HTERT RPE-1 (cell line): Measurements from ENCODE around the gene ZNF609.
"Not testable (repeated sequence)": the region's sequence is repeated elsewhere in the genome, so short reads cannot be mapped to it uniquely, and the experiment has no call there.

Experiments used
- in situ Hi-C: fragments of 300-500 bp; cut with MboI; formaldehyde crosslinking; loops from 4 replicates; pipeline ENCODE4 v1.14.3; 2020; ENCODE audit warnings: low sequenced_read_pairs

Gene ZNF609

GRCh38 chr15:64618540-64618939 lies 158.2 kb downstream of the ZNF609 start:
- in situ Hi-C loops: no loop called here

DNA sequence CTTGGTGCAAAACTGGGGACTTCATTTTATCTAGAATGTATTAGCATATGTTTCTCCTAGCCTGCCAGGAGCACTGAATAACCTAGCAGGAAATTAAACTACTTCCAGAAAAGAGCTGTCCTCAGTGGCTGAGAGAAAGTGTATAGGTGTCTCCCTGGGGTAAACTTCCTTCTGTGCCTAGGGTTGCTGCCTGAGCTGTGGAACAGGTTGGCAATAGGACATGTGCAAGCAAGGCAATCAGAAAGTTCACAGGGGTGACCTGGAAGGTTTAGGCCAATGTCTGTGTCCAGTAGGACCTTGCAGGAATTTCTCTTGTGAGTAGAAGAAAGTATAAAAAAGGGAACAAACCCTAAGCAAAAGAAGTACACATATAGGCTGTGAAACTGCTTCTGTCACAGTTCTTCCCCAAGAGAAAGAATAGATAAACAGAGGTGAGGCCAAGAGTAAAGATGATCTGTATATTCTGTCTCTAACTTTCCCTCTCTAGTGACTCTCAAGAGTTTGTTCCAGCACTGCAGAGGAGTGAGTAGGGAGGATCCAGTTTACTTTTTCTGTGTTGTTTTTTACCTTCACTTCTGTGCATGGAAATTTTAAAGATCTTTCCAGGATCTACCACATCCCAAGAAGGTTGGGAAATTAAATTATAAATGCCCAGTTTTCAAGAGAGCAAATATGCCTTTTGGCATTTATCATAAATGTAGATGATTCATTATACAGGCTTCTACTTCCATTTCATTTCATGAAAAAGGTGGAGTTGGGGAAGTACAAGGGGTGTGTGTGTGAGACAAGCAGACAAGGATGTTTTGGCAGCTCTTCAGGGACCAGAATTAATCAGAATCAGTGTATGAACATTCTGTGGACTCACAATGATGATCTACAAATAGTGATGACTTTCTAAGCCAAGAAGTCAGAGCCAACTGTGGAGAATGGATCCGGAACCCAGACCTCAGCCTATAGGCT lies 159.8 kb downstream of the ZNF609 start:
- in situ Hi-C loops: no loop called here

DNA sequence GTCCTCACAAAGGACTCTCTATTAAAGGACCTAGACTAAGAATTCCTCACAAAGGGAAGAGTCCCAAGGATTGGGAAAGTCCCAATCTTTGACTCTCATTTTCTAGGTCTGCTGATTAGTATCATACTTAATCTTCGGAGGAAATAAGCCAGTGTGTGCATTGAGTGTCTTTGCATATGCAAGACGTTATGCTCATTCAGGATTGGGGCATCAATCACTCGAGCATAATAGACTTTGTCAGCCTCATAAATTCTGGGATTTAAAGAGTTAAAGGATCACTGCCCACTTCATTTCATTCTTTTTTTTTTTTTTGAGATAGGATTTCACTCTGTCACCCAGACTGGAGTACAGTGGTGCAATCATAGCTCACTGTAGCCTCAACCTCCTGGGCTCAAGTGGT lies 160.7 kb downstream of the ZNF609 start:
- in situ Hi-C loops: no loop called here

DNA sequence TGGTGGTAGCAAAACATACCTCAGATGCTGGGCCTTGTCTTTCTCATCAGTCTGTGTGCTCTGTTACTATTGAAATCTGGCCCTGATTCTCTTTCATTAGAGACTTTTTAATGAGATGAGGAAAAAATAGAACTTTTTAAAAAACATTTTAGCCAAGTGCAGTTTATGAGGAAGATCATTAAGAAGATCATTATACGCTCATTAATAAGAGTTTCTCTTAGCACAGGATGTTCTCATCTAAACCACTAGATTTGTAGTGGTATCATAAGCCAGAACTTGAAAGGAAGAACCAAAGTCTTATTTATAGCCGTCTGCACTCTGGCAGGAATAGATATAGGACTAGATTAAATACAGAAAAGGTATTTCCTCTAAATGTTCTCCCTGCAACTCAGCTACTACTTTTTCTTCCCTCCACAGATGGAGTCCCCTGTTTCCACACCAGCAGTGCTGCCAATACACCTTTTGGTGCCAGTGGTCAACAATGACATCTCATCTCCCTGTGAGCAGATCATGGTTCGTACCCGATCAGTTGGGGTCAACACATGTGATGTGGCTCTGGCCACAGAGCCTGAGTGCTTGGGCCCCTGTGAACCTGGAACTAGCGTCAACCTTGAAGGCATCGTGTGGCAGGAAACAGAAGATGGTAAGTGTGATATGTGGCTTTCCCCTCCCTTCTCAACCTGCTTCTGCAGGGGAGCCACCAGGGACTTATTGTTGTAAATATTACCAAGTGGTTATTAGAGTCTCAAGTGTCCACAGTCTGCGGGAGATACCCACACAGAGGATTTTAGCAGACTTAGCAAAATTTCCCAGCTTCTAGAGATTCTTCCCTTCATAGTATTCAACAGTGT lies 162.3 kb downstream of the ZNF609 start:
- in situ Hi-C loops: no loop called here

DNA sequence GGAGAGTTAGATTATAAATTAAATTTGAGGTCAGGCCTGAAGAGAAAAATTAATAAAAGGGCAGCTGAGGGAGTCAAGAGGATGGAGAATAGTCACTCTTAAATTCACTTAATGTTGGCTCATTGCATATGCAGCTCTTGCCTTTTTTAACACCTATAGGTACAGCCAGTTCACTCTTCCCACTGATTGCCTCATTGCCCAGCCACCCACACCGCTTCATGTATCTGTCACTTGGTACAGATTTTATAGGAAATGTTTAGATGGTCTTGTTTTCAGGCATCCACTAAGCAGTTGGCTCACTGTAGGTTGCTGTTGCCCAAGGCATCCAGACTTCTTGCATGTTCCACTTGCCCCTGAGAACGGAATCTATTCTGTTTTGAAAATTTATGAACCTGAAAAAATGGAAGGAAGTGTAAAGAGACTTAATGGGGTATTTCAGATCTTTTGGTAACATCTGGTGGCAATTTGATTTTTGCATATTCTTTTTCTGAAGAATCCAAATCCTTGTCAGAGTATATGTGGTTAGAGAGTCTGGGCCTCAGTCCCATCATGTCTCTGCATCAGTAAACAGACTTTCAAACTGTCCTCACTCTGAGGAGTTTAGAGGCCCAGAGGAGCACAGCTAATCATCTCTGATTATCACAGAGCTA lies 163.1 kb downstream of the ZNF609 start:
- in situ Hi-C loops: no loop called here

DNA sequence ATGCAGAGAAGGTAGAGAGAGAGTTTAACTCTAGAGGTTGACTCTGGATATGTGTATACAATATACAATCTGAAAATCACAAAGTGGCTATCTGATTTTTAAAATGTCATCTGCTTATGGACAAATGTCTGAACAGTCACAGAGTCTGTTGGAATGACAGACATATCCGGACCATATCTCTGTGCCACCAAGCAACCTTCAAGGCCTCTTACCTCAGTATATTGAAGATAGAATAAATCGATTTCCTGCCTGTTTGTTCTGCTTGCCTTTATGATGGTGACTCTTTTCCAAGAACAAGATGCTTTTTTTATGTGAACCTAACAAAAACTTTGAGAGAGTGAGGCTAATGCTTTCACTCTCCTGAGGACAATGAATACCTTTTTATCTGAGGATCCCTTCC lies 163.9 kb downstream of the ZNF609 start:
- in situ Hi-C loops: no loop called here

GRCh38 chr15:64629063-64629462 lies 168.7 kb downstream of the ZNF609 start:
- in situ Hi-C loops: no loop called here

DNA sequence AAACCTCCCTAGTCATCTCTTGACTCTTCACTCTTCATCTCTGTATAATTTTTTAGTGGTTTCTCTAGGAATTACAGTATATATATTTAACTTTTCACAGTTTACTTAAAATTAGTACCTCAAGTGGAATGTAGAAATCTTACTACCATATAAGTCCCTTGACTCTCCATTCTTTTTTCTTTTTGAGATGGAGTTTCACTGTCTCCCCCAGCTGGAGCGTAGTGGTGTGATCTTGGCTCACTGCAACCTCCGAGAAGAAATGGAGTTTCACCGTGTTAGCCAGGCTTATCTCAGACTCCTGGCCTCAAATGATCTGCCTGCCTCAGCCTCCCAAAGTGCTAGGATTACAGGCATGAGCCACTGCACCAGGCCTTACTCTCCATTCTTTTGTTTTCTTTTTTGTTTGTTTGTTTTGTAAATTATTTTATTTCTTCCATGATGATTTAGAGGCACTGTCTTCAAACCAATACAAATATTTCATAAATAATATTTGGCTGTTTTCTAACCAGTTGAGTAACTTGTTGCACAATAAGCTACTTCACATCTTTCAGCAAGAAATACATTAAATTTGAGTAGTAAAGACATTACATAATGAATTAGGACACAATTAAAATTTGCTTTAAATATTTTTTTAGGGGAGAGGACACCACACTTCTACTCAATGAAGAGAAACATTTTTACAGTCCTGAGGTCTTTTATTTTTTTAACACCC lies 170.2 kb downstream of the ZNF609 start:
- in situ Hi-C loops: no loop called here

DNA sequence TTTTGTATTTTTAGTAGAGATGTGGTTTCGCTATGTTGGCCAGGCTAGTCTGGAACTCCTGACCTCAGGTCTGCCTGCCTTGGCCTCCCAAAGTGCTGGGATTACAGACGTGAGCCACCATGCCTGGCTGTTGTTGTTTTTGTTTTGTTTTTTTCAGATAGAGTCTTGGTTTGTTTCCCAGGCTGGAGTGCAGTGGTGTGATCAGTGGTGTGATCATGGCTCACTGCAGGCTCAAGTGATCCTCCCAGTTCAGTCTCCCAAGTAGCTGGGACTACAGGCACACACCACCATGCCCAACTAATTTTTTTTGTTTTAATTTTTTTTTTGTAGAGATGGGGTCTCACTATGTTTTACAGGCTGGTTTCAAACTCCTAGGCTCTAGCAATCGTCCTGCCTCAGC lies 172.3 kb downstream of the ZNF609 start:
- in situ Hi-C loops: not testable (repeated sequence)

DNA sequence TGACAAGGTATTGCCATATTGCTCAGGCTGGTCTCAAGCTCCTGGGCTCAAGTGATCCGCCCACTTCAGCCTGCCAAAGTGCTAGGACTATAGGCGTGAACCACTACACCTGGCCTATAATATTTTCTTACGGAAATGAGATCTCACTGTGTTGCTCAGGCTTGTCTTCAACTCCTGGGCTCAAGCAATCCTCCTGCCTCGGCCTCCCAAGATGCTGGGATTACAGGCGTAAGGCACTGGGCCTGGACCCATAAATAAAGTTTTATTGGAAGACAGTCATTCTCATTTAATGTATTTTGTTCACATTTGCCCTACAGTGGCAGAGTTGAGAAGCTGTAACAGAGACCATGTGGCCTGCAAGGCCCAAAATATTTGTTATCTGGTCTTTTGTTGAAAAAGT lies 173.0 kb downstream of the ZNF609 start:
- in situ Hi-C loops: no loop called here

DNA sequence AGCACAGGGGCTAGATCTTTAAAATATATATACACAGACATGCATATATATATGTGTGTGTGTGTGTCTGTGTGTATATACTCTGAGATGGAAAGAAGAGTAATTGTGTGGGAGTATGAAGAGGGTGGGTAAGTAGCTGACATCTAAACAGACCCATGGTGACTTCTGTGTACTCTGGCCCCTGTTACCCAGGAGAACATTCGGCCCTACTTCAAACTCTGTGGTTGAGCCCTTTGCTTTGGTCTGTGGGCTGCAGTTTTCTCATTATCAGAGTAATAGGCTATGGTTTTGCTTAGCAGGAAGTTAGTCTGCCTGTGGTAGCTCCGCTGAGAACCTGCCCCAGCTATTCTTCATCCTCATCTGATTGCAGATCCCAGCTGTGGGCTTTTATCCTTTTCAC lies 173.6 kb downstream of the ZNF609 start:
- in situ Hi-C loops: no loop called here

DNA sequence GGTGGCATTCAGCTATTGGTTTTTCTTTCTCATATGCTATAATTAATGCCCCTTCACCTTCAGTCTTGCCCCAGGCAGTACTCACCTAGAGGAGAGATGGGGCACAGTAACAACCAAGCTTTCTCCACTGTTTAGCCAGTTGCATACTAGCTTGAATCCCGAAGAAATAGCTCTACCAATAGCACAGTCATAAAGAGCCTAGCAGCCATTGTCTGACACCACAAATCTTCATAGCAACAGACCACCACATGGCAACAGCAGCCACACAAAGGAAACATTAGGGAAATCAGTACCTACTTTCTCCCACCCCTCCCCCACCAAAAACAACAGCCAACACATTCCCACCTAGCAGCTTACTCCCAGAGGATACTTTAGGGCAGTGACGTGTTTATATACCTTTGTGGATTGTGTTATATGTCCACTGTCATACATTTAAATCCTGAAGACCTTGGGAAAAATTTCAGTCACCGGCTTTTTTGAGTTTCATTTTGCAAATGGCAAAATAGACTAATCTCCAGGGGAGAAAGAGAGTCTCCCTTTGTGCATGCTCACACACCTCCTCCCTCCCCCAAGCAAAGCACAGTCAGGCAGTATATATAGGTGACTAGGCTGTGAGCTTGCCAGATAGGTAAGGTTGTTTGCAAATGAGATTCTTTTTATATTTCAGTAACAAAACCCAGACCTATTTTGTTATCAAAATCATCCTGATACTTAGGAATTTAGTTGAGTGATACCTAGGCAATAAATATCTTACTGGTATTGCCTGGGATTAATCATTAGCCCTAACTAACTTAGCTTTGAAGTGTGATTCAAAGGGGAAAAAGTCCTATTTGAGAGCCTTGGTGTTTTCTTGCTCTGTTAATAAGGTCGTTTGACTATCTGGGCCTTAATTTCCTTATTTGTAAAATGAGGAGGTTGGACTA lies 174.5 kb downstream of the ZNF609 start:
- in situ Hi-C loops: no loop called here

DNA sequence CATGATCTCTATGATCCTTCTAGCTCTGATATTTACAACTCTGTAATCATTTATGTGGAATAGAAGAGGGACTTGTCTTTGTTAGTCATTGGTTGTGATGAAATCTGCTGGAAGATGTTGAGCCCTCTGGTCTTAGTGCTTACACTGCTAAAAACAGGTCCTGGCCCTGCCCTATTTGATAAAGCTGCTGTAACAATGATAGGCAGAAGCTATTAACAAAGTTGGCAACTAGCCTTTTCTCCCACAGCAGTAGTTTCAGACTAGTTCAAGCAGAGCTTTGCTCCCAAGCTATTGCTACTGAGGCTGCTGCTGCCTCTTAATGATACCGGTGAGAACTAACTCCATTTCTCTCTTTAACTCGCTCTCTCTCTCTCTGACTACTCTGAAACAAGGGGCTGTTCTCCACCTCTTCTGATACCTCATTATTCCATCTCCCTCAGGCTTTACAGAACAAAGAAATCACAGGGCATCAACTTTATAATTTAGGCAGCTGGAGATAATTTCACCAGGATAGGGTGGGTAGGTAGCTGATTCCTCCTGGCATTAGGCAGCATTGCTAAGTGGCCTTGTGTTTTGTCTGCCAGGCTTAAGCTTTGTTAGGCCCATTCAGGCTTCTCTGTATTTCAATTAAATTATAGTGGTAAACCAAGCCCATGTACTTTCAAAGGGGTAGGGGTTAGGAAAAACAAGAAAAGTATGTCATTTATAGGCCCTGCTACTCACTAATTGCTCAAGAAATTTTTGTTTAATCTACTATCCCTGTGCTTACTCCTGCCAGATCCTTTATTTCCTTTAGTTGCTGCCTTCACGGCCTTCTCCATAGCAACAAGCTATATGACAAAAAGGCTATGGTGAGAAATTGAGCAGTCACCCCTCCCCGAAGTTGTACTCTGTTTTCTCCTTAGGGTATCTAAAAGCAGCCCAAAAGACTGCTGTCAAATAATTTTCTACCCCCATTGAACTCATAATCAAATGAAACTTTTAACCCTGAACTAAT lies 175.4 kb downstream of the ZNF609 start:
- in situ Hi-C loops: no loop called here

DNA sequence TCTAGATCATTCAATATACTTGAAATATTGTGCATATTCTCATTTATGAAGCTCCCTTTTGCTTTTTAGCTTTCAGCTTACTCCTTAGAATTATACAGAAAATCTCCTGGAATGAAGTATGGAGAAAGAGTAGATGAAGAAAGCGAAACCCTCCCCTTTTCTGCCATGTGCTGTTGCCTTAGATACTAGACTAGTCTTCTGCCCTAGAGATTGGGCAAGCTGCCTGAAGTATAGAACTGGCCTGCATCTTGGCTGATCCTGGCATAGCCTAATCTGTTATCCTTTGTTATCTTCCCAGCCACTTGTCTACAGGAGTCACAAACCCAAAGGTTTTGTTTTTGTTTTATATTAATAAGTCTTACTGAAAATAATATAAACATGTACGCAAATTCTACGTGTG lies 176.2 kb downstream of the ZNF609 start:
- in situ Hi-C loops: no loop called here

- in situ Hi-C loops: no loop called here
These were observed 177.0 kb downstream of the ZNF609 start for GRCh38 chr15:64637412-64637811.

GRCh38 chr15:64639744-64640143 lies 179.4 kb downstream of the ZNF609 start:
- in situ Hi-C loops: not testable (repeated sequence)

DNA sequence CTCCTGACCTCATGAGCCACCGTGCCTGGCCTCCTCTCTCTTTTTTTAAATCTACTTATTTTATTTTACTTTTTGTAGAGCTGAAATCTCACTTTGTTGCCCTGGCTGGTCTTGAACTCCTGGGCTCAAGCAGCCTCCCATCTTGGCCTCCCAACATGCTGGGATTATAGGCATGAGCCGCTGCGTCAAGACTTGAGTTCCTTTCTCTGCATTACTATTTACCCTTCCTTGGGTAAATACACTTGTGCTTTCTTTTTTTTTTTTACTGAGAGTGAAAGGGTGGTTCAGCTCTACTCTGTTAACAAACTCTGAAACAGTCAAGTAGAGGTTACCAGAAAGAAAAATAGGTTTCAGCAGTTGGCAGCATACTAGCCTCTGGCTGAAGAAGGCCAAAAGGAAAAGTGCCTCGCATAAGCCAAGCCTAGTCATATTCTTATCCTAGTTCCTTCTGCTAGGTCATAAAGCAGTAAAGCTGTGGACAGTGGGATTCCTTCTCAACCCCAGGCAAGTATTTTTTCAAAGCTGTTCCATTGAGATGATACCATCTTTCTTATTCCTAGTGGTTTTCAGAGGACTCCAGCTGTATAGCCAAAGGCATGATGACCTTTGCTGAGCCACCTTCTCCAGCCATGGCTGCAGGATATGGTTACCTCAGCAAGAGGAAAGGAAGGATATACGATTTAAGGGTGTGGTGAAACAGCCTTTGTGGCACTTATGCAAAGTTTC lies 179.9 kb downstream of the ZNF609 start:
- in situ Hi-C loops: no loop called here

DNA sequence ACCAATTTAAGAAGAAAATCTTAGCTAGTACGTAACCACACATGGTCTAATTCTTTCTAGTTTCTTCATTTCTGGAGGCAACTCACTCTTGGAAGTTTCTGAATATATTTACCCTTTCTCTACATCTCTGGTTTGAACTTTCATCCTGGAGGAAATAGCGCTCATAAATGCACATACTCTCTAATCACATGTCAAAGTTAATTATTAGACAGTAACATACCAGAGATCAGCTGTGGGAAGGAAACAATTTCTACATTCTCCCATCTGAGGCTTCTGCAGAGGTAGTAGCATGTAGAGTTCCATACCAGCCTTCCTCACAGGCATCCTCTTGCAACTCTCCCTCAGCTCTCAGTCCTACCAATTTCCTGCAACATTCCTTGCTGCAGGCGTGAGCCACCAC lies 182.5 kb downstream of the ZNF609 start:
- in situ Hi-C loops: no loop called here
